HG03139 (cell line): ENCODE data around the gene ELMO3.

Experiments
- ATAC-seq: cut with Tn5 transposase; IDR thresholded peaks from one replicate; pipeline ENCODE4 v1.9.1; 2021; ENCODE audit not compliant: unreplicated experiment

Gene ELMO3

GRCh38 chr16:67179421-67180080 is 19.4 kb upstream of the ELMO3 start:
- ATAC-seq = no peak

GRCh38 chr16:67180166-67180565 is 18.8 kb upstream of the ELMO3 start:
- ATAC-seq = no peak

DNA sequence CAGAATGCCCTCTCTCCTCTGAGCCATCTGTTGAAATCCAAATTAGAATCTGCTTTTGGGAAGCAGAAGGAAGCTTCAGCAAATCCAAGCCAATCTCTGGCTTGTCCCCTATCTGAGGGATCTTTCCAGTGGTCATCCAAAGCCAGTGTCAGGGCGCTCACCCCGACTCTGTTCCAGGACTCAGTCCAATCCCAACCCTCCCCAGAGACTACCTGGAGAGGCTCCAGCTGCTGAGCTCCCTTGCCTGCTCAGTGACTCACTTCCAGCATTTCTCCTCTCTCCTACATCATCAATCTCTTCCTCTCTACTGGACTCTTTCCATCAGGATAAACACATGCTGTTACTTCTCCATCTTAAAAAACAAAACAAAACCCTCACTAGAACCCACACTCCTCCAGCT is 17.6 kb upstream of the ELMO3 start:
- ATAC-seq = no peak

GRCh38 chr16:67182288-67182687 is 16.6 kb upstream of the ELMO3 start:
- no peak for ATAC-seq

GRCh38 chr16:67183284-67183626 is 15.7 kb upstream of the ELMO3 start:
- no peak for ATAC-seq

DNA sequence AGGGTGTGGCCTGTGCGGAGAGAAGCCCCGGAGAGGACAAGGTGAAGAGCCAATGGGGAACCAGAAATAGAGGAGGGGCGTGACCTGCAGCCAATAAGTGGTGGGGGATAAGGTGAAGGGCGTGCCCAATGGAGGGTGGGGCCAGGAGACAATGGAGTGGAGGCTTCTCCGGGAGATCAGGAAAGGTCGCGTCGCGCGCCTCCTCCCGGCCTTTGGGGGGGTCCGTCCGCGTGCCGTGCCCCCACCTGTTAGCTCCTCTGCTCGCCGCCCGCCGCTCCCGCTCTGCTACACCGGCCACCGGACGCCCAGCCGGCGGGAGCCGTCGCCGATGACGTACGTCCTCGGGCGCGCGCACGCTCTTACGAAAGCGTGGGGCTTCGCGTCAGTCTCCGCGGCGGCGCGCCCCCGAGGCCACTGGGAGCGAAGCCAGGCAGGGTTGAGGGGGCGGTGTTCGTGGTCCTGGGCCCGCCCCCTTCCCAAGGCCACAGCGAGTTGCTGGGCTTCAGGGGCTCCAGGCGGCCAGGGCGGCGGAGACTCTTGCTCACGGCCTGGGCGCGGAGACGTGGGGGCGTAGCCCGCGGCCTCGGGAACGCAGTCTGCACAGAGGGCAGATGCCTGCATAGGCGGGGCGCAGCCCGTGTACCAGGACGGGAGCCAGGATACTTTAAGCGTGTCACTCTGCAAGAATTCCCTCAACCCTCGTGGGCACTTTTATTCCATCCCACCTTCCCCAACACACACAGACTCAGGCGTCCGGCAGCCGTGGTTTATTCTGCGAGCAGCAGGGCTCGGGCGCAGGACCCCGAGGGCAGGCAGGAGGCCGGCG is 15.1 kb upstream of the ELMO3 start, which contains the start of gene MATCAP1:
TSS of gene MATCAP1 (minus strand) at position 337 of the 826 bp plus-strand sequence. CDS start 3,353 bp downstream, outside the sequence.
- ATAC-seq = peak; percentile 93

DNA sequence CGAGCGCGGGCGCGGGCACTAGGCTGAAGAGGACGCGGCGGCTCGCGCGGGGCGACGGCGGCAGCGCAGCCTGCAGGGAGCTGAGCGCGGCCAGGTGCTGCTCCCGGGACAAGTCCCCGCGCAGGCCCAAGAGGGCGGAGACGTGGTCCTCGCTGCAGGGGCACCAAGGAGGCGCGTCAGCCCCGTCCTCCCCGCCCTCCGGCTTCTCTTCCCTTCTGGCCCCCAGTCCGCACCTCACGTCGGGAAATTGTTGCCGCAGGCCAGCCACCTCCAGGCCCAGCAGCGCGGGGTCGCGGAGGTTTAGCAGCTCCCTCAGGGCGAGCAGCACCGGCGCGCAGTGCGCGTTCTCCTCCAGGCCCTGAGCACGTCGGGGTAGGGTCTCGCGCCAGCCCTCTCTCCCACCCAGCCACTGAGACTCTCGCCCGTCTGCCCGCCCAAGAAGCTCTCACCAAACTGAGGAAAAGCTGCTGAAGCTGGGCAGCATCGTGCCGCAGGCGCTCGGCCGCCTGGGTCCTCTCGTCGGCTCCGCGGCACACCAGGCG is 14.4 kb upstream of the ELMO3 start:
- ATAC-seq = no peak

DNA sequence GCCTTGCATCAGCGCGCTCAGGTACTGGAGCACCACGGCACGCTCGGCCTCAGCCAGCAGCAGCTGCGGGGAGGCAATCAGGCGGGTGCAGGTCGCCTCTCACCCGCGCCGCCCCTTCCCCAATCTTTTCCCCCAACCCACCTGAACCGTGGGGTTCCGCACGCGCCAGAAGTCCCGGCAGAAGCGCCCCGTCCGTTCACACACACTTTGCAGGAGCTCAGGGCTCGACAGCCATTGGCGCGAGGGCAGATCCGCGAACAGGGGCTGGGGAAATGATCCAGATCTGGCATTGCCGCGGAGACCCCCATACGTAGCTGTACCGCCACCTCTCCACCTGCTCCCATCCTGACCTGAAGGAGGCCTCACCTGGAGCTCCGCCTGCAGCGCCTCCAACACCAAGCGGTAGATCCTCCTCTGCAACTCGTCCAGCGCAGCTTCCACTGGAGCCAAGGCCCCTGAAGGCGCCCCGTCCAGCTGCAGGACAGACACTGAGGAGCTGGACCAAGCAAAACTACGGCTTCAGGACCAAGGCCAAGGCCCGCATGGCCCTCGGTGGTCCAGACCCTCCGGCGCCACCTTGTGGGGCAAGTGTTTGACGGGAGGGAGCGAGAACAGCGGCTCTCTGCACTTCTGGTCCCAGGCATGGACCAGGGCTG is 13.8 kb upstream of the ELMO3 start:
- no peak for ATAC-seq

- ATAC-seq = no peak
Observed at GRCh38 chr16:67185651-67186134, 13.2 kb upstream of the ELMO3 start.

DNA sequence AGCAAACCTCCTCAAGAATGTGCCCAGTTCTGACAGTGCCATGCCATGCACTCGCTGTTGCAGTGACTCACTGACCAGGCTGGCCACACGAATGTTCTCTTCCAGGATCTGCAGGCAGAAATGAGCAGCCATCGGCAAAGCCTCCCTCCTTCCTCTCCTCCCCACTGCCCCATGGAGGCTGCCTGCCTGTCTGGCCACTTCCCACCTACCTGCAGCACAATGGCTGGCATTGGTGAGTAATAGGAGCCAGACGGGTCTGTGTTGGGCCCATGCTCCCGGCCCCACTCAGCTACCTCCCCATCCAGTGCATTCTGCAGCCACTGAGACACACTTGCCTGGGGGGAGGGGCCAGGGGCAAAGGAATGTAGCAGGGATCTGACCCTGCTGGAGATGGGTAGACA is 12.4 kb upstream of the ELMO3 start:
- no peak for ATAC-seq

- ATAC-seq = no peak
Observed at GRCh38 chr16:67187175-67187890, 11.6 kb upstream of the ELMO3 start.

DNA sequence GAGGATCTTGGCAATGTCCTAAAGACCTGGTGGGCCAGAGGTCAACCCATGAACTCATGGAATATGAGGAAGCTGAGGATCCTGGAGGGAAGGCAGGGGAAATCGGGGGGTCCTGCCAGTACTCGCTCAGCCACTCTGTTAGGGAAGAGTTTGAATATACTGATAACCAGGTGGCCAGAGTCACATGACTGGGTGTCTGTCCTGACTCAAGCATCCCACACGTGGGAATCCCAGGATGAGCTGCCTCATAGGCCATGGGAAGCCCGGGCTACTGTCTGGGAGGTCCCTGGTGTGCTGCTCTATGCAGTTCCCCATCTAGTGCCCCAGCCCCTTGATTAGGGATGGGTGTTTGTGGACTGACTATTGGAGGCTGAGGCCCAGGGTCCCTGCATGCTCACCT is 10.6 kb upstream of the ELMO3 start:
- ATAC-seq = no peak

- ATAC-seq = no peak
Observed at GRCh38 chr16:67188798-67189197, 10.1 kb upstream of the ELMO3 start.

DNA sequence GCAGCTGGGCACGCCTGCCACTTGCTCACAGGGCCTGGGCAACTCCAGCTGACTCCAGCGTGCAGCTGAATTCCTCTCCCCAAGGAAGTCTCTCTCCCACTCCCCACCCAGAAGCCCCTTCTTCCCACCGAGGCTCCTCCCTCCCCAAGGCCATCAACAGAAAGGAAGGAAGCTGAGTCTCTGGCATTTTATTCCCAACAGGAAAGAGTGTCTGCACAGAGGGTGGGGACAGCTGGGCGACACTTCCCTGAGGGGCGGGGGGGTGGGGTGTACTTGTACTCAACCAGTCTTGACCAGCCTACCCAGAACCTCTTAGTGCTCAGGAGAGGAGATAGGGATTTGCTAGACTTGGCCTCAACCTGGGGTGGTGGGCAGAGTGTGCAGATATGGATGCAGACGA is 8.9 kb upstream of the ELMO3 start, which contains the start of gene EXOC3L1:
TSS of gene EXOC3L1 (minus strand) at position 96 of the 400 bp plus-strand sequence. CDS start 460 bp downstream, outside the sequence.
- no peak for ATAC-seq

- ATAC-seq = no peak
Observed at GRCh38 chr16:67190448-67191399, 8.2 kb upstream of the ELMO3 start.

DNA sequence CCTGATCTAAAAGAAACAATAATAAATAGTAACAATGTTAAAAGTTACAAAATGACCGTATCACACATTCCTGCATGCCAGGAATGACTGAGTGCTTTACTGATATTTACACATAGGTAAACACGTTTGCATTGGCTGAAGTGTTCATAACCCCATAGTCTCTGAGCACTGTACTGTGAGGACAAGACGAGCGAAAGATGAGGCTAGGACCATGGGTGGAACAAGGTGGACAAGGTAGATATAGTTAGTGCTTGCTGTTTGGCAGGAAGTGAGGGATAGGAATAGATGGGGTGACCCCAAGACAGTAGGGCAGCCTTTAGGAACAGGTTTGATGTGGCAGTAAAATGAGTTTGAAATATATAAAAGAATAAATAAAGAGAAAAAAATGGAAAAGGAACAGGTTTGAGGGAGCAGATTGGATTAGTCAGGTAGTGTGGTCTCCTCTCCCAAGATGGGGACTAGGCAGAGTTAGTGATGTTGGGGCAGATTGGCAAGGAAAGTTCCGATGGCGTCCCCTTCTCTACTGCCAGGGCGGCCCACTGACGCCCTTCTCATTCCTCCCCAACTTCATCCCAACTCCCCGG is 7.4 kb upstream of the ELMO3 start:
- no peak for ATAC-seq

DNA sequence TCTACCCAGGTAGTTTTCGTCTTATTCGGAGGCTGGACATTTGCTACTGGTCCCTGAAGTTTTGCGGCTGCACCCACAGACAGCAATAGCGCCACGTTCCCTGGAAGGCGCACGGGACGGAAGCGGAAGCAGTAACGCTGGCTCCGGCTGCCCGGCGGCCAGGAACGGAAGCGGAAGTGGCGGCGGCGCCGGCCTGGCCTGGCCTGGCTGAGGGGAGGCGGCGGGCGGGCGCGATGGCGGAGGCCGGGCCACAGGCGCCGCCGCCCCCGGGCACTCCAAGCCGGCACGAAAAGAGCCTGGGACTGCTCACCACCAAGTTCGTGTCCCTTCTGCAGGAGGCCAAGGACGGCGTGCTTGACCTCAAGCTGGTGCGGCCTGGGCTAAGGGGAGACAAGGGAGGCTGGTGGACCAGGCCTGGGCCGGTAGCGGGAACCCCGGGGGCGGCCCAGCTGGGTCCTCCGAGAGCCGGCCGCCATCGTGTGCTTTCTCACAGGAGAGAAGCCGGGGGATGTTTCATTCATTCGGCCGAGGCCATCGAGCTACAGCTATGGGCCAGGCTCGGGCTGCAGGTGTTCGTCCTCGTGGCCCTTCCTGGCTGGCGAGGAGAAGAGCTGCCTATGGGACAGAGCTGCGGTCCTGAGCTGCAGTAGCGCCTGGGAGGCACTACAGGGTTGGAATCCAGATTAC is 6.8 kb upstream of the ELMO3 start, which contains the start of gene E2F4:
TSS of gene E2F4 (plus strand) at position 161 of the 687 bp plus-strand sequence. CDS start at position 234, 73 bp downstream.
- peak; percentile 80 for ATAC-seq

GRCh38 chr16:67192781-67193361 is 6.1 kb upstream of the ELMO3 start:
- no peak for ATAC-seq
